Choroid plexus epithelial cell (primary cell): ENCODE measurements around the gene SPDYE8.
"Not testable (repeated sequence)": the region's sequence is repeated elsewhere in the genome, so short reads cannot be mapped to it uniquely, and the experiment has no call there.

Experiments used
- DNase-seq: peaks from one replicate; pipeline ENCODE4 v3.0.0-alpha.2; 2010; ENCODE audit warnings: low read depth
- H3K4me3 ChIP-seq: 2 replicates; pipeline ENCODE4 v1.5.1; 2011; ENCODE audit warnings: low read depth, mild to moderate bottlenecking, control low read depth, low read length, moderate library complexity

Gene SPDYE8

GRCh38 chr7:73029666-73030065 is at the start of gene SPDYE8:
Gene SPDYE8 (minus strand): TSS chr7:73029766. CDS start chr7:73027966, 1,800 bp downstream.
- DNase-seq, H3K4me3 ChIP-seq: not testable (repeated sequence)

GRCh38 chr7:73057811-73058210 is 28.2 kb upstream of the SPDYE8 start, which contains the start of gene SPDYE11:
Gene SPDYE11 (minus strand): TSS chr7:73057911. CDS start chr7:73056111, 1,800 bp downstream.
- DNase-seq, H3K4me3 ChIP-seq: not testable (repeated sequence)

GRCh38 chr7:73006491-73006890 is 23.1 kb downstream of the SPDYE8 start:
- peak overlapping the region; percentile 48 for H3K4me3 ChIP-seq
- DNase-seq: peak; percentile 15

GRCh38 chr7:73005693-73006447 is 23.7 kb downstream of the SPDYE8 start:
- H3K4me3 ChIP-seq: peak overlapping the region; percentile 68
- DNase-seq: peak; percentile 83

- not testable (repeated sequence) for DNase-seq
- H3K4me3 ChIP-seq: peak overlapping the region; percentile 68
These were observed 24.2 kb downstream of the SPDYE8 start for GRCh38 chr7:73005356-73005692.

- H3K4me3 ChIP-seq, DNase-seq: not testable (repeated sequence)
These were observed 31.6 kb downstream of the SPDYE8 start for GRCh38 chr7:72997887-72998468.

GRCh38 chr7:72997447-72997846 is 32.1 kb downstream of the SPDYE8 start:
- not testable (repeated sequence) for DNase-seq, H3K4me3 ChIP-seq

- not testable (repeated sequence) for DNase-seq, H3K4me3 ChIP-seq
These were observed 34.1 kb downstream of the SPDYE8 start for GRCh38 chr7:72995484-72995883.

GRCh38 chr7:72990146-72990913 is 39.2 kb downstream of the SPDYE8 start:
- H3K4me3 ChIP-seq, DNase-seq: not testable (repeated sequence)

GRCh38 chr7:72982084-72982483 is 47.5 kb downstream of the SPDYE8 start:
- not testable (repeated sequence) for DNase-seq, H3K4me3 ChIP-seq

GRCh38 chr7:72980382-72980781 is 49.2 kb downstream of the SPDYE8 start:
- DNase-seq, H3K4me3 ChIP-seq: not testable (repeated sequence)

- not testable (repeated sequence) for DNase-seq, H3K4me3 ChIP-seq
These were observed 53.1 kb downstream of the SPDYE8 start for GRCh38 chr7:72976434-72976833.

GRCh38 chr7:72975656-72976286 is 53.8 kb downstream of the SPDYE8 start:
- not testable (repeated sequence) for H3K4me3 ChIP-seq, DNase-seq

- not testable (repeated sequence) for H3K4me3 ChIP-seq, DNase-seq
These were observed 54.8 kb downstream of the SPDYE8 start for GRCh38 chr7:72974781-72975180.

GRCh38 chr7:72971505-72971904 is 58.1 kb downstream of the SPDYE8 start:
- not testable (repeated sequence) for H3K4me3 ChIP-seq, DNase-seq
